ENCODE results near the gene CSTF2T.

DNA sequence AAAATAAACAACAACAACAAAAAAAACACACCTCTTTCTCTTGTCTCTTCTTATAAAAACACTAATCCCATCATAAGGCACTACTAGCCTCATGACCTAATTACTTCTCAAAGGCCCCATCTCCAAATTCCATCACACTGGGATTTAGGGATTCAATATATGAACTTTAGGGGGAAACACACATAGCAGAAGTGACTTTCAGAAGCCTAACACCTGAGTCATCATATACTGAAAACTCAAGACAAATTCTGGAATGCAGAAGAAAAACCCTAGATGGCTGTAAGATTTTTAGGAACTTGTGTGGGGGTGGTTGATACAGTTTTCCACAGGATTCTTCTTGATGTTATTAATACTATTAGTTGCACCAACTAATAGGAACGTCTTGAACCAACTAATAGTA, 33.7 kb upstream of the CSTF2T start:
- TF ChIP-seq, protein P1, sequence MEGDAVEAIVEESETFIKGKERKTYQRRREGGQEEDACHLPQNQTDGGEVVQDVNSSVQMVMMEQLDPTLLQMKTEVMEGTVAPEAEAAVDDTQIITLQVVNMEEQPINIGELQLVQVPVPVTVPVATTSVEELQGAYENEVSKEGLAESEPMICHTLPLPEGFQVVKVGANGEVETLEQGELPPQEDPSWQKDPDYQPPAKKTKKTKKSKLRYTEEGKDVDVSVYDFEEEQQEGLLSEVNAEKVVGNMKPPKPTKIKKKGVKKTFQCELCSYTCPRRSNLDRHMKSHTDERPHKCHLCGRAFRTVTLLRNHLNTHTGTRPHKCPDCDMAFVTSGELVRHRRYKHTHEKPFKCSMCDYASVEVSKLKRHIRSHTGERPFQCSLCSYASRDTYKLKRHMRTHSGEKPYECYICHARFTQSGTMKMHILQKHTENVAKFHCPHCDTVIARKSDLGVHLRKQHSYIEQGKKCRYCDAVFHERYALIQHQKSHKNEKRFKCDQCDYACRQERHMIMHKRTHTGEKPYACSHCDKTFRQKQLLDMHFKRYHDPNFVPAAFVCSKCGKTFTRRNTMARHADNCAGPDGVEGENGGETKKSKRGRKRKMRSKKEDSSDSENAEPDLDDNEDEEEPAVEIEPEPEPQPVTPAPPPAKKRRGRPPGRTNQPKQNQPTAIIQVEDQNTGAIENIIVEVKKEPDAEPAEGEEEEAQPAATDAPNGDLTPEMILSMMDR (IDR thresholded peaks at IDR 0.05): no peak
- no peak for TF ChIP-seq EZH2 (IDR thresholded peaks at IDR 0.05; ENCODE audit: borderline replicate concordance, insufficient read depth, low read depth, low read length, poor library complexity, severe bottlenecking)

All from B cell (primary cell).